H1 (cell line): Measurements from ENCODE around the gene PAEP. TPM values are rescaled to one million over a fixed set of nuclear protein-coding genes. Genes with fewer than 3 reads are reported as not detected.
A peak's percentile ranks its signal among the peaks of the same experiment; 100 is the strongest.

ENCODE experiments used
- CTCF ChIA-PET: fragments of 300-600 bp; sonication (Branson Sonifier 250); formaldehyde crosslinking; loops from one replicate; lab custom pipeline; 2021; ENCODE audit not compliant: partially characterized antibody; lab: Charles Lee
- POLR2A ChIA-PET: fragments of 300-600 bp; sonication (Branson Sonifier 250); formaldehyde crosslinking; loops from one replicate; lab custom pipeline; 2021; ENCODE audit warnings: inconsistent platforms; ENCODE audit not compliant: partially characterized antibody; lab: Charles Lee
- DNase-seq, 2 experiments: peaks; one replicate each; pipeline versions ENCODE4 v3.0.0 to v3.0.0-alpha.2; 2010 to 2022; ENCODE audit warnings: low spot score in 2 of 2, low read depth in 1 of 2, mixed read lengths in 1 of 2
- FAIRE-seq: peaks from 2 replicates; lab custom pipeline; 2011; peaks lifted over from hg19 to GRCh38; lab: Jason Lieb, UNC
- H2AFZ ChIP-seq: 2 replicates; pipeline ENCODE4 v1.8.1; 2012; ENCODE audit warnings: low read length, inconsistent platforms
- H2AK5ac ChIP-seq: 2 replicates; pipeline ENCODE4 v1.6.1; 2013; ENCODE audit warnings: low read depth, low read length
- H2BK120ac ChIP-seq: replicated peaks from 2 replicates; pipeline ENCODE3; 2013; ENCODE audit warnings: low read depth, low read length, inconsistent platforms
- H2BK12ac ChIP-seq: 2 replicates; pipeline ENCODE4 v1.6.1; 2013; ENCODE audit warnings: low read depth, low read length
- H2BK15ac ChIP-seq: 2 replicates; pipeline ENCODE4 v1.6.1; 2013; ENCODE audit warnings: low read length
- H2BK20ac ChIP-seq: 2 replicates; pipeline ENCODE4 v1.6.1; 2013; ENCODE audit warnings: low read length
- H2BK5ac ChIP-seq: 2 replicates; pipeline ENCODE4 v1.6.1; 2013; ENCODE audit warnings: low read depth, low read length
- H3K14ac ChIP-seq: 2 replicates; pipeline ENCODE4 v1.6.1; 2013; ENCODE audit warnings: inconsistent platforms; ENCODE audit not compliant: insufficient read length
- H3K18ac ChIP-seq: 2 replicates; pipeline ENCODE4 v1.6.1; 2013; ENCODE audit warnings: low read length; ENCODE audit errors: extremely low read depth
- H3K23ac ChIP-seq: 2 replicates; pipeline ENCODE4 v1.6.1; 2013; ENCODE audit warnings: inconsistent platforms; ENCODE audit not compliant: insufficient read length
- H3K23me2 ChIP-seq: 2 replicates; pipeline ENCODE4 v1.6.1; 2013; ENCODE audit warnings: low read depth, low read length
- H3K27ac ChIP-seq: 2 replicates; pipeline ENCODE4 v1.6.1; 2011; ENCODE audit warnings: low read depth, low read length, inconsistent platforms
- H3K27me3 ChIP-seq, 4 experiments: replicated peaks in 1 of 4; 1 replicate in 1 of 4; 2 replicates in 3 of 4; pipeline versions ENCODE4 v1.6.1 to v1.8.1; 2011 to 2013; ENCODE audit warnings: low read length in 3 of 4, mild to moderate bottlenecking in 3 of 4, inconsistent platforms in 2 of 4, mixed read lengths in 2 of 4, moderate library complexity in 1 of 4; ENCODE audit not compliant: control insufficient read depth in 3 of 4, insufficient read depth in 3 of 4; ENCODE audit errors: extremely low read depth in 1 of 4
- H3K36me3 ChIP-seq, 4 experiments: 2 replicates each; pipeline versions ENCODE4 v1.6.1 to v1.8.1; 2011 to 2013; ENCODE audit warnings: mild to moderate bottlenecking in 4 of 4, low read length in 3 of 4, moderate library complexity in 2 of 4, control low read depth in 1 of 4, inconsistent platforms in 1 of 4; ENCODE audit not compliant: insufficient read depth in 4 of 4, control insufficient read depth in 2 of 4
- H3K4ac ChIP-seq: replicated peaks from 2 replicates; pipeline ENCODE3; 2013; ENCODE audit warnings: low read length, low read depth, mixed read lengths, inconsistent platforms; ENCODE audit not compliant: insufficient read length
- H3K4me1 ChIP-seq, 4 experiments: replicated peaks in 1 of 4; 1 replicate in 1 of 4; 2 replicates in 3 of 4; pipeline versions ENCODE4 v1.6.1 to v1.8.1; 2011 to 2013; ENCODE audit warnings: low read length in 3 of 4, inconsistent platforms in 2 of 4, mixed read lengths in 1 of 4; ENCODE audit not compliant: insufficient read depth in 4 of 4, control insufficient read depth in 3 of 4
- H3K4me2 ChIP-seq, 2 experiments: 2 replicates each; pipeline versions ENCODE4 v1.6.1 to v1.8.1; 2011 to 2013; ENCODE audit warnings: low read depth in 2 of 2, low read length in 2 of 2, control low read depth in 1 of 2, inconsistent platforms in 1 of 2, mild to moderate bottlenecking in 1 of 2; ENCODE audit not compliant: insufficient read depth in 1 of 2
- H3K4me3 ChIP-seq, 4 experiments: fragments of 200-600, 300-600 bp in 1 of 4; sonication (generic), shearing (Covaris generic), sonication (Bioruptor Twin) in 1 of 4; 2 replicates each; pipeline versions ENCODE4 v1.5.1 to v1.8.1; 2011 to 2016; ENCODE audit warnings: low read length in 4 of 4, low read depth in 3 of 4, control low read depth in 2 of 4, inconsistent platforms in 2 of 4, mild to moderate bottlenecking in 2 of 4, mixed read lengths in 1 of 4, moderate library complexity in 1 of 4; ENCODE audit not compliant: insufficient read depth in 2 of 4; ENCODE audit errors: extremely low read depth in 1 of 4
- H3K56ac ChIP-seq: replicated peaks from 2 replicates; pipeline ENCODE3; 2013; ENCODE audit warnings: low read depth, mild to moderate bottlenecking, mixed read lengths, low read length, inconsistent platforms; ENCODE audit not compliant: insufficient read length
- H3K79me1 ChIP-seq: 2 replicates; pipeline ENCODE4 v1.6.1; 2013; ENCODE audit warnings: low read depth, low read length, control low read depth
- H3K79me2 ChIP-seq, 2 experiments: 2 replicates each; pipeline versions ENCODE4 v1.6.1 to v1.8.1; 2012 to 2013; ENCODE audit warnings: low read length in 2 of 2, mild to moderate bottlenecking in 2 of 2, inconsistent platforms in 1 of 2; ENCODE audit not compliant: insufficient read depth in 2 of 2, control insufficient read depth in 1 of 2
- H3K9ac ChIP-seq, 4 experiments: replicated peaks in 1 of 4; 1 replicate in 1 of 4; 2 replicates in 3 of 4; pipeline versions ENCODE4 v1.6.1 to v1.8.1; 2011 to 2013; ENCODE audit warnings: low read depth in 3 of 4, low read length in 3 of 4, control low read depth in 2 of 4, mild to moderate bottlenecking in 2 of 4, moderate library complexity in 2 of 4, inconsistent platforms in 1 of 4; ENCODE audit errors: extremely low read depth in 1 of 4
- H3K9me3 ChIP-seq, 2 experiments: 2 replicates each; pipeline versions ENCODE4 v1.6.1 to v1.8.1; 2012 to 2013; ENCODE audit warnings: mild to moderate bottlenecking in 2 of 2, moderate library complexity in 2 of 2, control low read depth in 1 of 2, inconsistent platforms in 1 of 2, low read depth in 1 of 2, low read length in 1 of 2, mixed read lengths in 1 of 2; ENCODE audit not compliant: insufficient read depth in 2 of 2
- H4K20me1 ChIP-seq, 2 experiments: replicated peaks in 1 of 2; 2 replicates each; pipeline versions ENCODE3 to v1.8.1; 2011 to 2013; ENCODE audit warnings: inconsistent platforms in 2 of 2, low read length in 2 of 2, mild to moderate bottlenecking in 1 of 2; ENCODE audit not compliant: insufficient read depth in 2 of 2, control insufficient read depth in 1 of 2
- H4K5ac ChIP-seq: 2 replicates; pipeline ENCODE4 v1.6.1; 2013; ENCODE audit warnings: low read length, low read depth, mixed read lengths, inconsistent platforms; ENCODE audit not compliant: insufficient read length
- H4K8ac ChIP-seq: 2 replicates; pipeline ENCODE4 v1.8.0; 2013; ENCODE audit warnings: mild to moderate bottlenecking, moderate library complexity, low read length, inconsistent platforms; ENCODE audit not compliant: insufficient read depth; ENCODE audit errors: extremely low read depth
- H4K91ac ChIP-seq: replicated peaks from 2 replicates; pipeline ENCODE3; 2013; ENCODE audit warnings: low read length, mixed read lengths, inconsistent platforms; ENCODE audit not compliant: insufficient read length
- BRCA1 ChIP-seq: IDR thresholded peaks from 2 replicates; pipeline ENCODE4 v1.6.1; 2012; ENCODE audit warnings: low read depth, low read length, improper control_type of control experiment
- CTBP2 ChIP-seq: IDR thresholded peaks from 2 replicates; pipeline ENCODE4 v1.7.0; 2011; ENCODE audit warnings: borderline replicate concordance, mild to moderate bottlenecking, moderate library complexity, mixed read lengths, low read length; ENCODE audit not compliant: insufficient read depth, insufficient read length
- POLR2AphosphoS5 ChIP-seq: IDR thresholded peaks from 2 replicates; pipeline ENCODE4 v1.6.1; 2011; ENCODE audit warnings: low read depth, low read length
- TAF1 ChIP-seq: IDR thresholded peaks from 2 replicates; pipeline ENCODE4 v1.6.1; 2011; ENCODE audit warnings: mild to moderate bottlenecking, low read depth, low read length
- TEAD4 ChIP-seq: IDR thresholded peaks from 2 replicates; pipeline ENCODE4 v1.6.1; 2012; ENCODE audit warnings: low read depth, low read length, inconsistent platforms, mixed read lengths
- YY1 ChIP-seq: IDR thresholded peaks from 2 replicates; pipeline ENCODE4 v1.6.1; 2011; ENCODE audit warnings: low read depth, mild to moderate bottlenecking, low read length
- WGBS, 2 experiments: shearing (Covaris generic) in 1 of 2; methylation state at CpG; one replicate each; pipeline versions ENCODE4 v1.1.6 to v1.1.7; 2013 to 2015; ENCODE audit warnings: low lambda C conversion rate in 2 of 2, mixed read lengths in 2 of 2, inconsistent platforms in 1 of 2, low coverage in 1 of 2, missing lambda C conversion rate in 1 of 2; ENCODE audit not compliant: insufficient replicate concordance in 2 of 2, insufficient coverage in 1 of 2, insufficient read length in 1 of 2; ENCODE audit errors: extremely low coverage in 1 of 2, missing lambda C conversion rate in 1 of 2; 5-methylcytosine and 5-hydroxymethylcytosine counted together
- polyA plus RNA-seq, 7 experiments: library from polyadenylated mRNA; depleted of rRNA in 3 of 7; stranded (reverse) in 5 of 7; unstranded in 2 of 7; fragments of >200 nt in 5 of 7; fragments of 200-250 nt in 2 of 7; gene quantifications; 1 replicate in 5 of 7; 2 replicates in 1 of 7; 4 replicates in 1 of 7; pipeline versions ENCODE4 v1.2.1 to v1.2.3, GENCODE V29; 2011 to 2013; ENCODE audit warnings: missing spikeins in 2 of 7, mixed read lengths in 2 of 7
- total RNA-seq: library from RNA; stranded (reverse); fragmentation: NEBNext Ultra II Directional; extraction: Animal tissue kit (Norgen Biotek cat#: 25700); gene quantifications from 2 replicates; pipeline ENCODE4 v1.2.1, GENCODE V29; 2021

The PAEP gene
- total and polyA plus RNA-seq, 2 of the 8 experiments (the other 6 are each of a cell fraction or from before 2014, with no cell fraction given) = not detected

DNA sequence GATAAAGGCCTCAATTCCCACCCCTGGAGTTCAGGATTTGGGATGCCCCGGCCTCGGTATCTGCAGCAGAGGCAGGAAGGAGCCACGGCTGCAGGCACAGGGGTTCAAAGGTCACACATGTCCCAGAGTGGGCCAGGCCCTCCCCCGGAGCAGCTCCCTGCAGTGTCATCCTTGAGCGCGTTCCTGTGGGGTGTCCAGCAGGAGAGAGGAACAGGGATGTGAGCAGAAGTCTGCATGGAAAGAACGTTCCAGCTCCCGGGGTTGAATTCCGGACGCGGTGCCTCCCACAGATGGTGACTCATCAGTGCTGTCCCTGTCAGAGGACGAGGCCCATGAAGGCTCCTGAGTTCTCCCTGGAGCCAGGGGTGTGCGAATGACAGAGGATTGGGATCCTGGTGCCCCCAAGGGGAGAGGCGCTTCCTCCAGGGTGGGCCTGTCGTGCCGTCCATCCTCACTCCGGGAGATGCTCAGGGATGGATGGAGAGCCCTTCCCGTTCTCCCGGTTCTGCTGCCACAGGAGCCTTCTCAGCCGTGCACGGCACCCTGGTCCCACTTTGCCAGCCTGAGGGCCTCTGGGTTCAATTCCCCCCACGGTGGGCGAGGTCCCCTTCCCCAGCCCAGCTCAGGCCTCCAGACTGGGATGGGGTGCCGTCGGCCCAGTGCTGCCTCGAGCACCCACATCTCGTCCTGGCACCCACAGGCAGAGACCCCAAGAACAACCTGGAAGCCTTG is 37.3 kb upstream of the PAEP start:
- Histone ChIP-seq H3K4me1 (peaks cover 0 to 12% (median 6%) of the 10 kb centered on the region in 4 experiments; a peak in 5 of 7 replicates), H4K20me1 (no peaks in the 10 kb centered on the region), H2BK12ac (no peak overlapping the region), H2BK120ac (no peak overlapping the region), H4K8ac (peak overlapping the region; percentile 51; the same call in 1 of the 2 replicates), H3K14ac (no peak overlapping the region), H3K27me3 (no peaks in the 10 kb centered on the region), H3K4me2 (no peak overlapping the region), H2BK15ac (no peak overlapping the region), H2BK20ac (no peak overlapping the region), H2BK5ac (no peak overlapping the region), H3K23ac (no peak overlapping the region), H2AFZ (no peak overlapping the region), H3K23me2 (no peaks in the 10 kb centered on the region), H3K79me1 (no peaks in the 10 kb centered on the region), H4K5ac (no peak overlapping the region), H3K9me3 (no peaks in the 10 kb centered on the region), H3K18ac (no peak overlapping the region), H4K91ac (no peak overlapping the region), H3K56ac (no peak overlapping the region), H3K79me2 (no peaks in the 10 kb centered on the region), H3K36me3 (no peaks in the 10 kb centered on the region), H3K9ac (no peak overlapping the region), H3K4ac (no peak overlapping the region), H2AK5ac (no peak overlapping the region), H3K4me3 (no peak overlapping the region), H3K27ac (no peak overlapping the region)
- DNase-seq (peak in 1 of 2 experiments; percentile 45), FAIRE-seq (no peak)
- 92% methylated on average over 22 of the region's 27 CpGs; no CpG with 5 or more reads in 1 of the 2 experiments for WGBS, 2 experiments
- no peak for TF ChIP-seq BRCA1
- TF ChIP-seq TEAD4 = no peak
- TF ChIP-seq TAF1 = no peak
- TF ChIP-seq CTBP2 = no peak
- no peak for TF ChIP-seq POLR2AphosphoS5
- no peak for TF ChIP-seq YY1
- ChIA-PET CTCF (interaction anchor here (1.5 to 3.0 kb wide), 2 partner anchors 11 to 19 kb away, joined by 4 to 14 read pairs; no protein-coding TSS in a partner anchor), POLR2A (interaction anchor here (1.0 kb wide), 1 partner anchor 41 kb away, joined by 3 read pairs; no protein-coding TSS in a partner anchor)
